ENCODE measurements around the gene MICAL3.

MICAL3 gene

GRCh38 chr22:17838180-17838865, 186.0 kb downstream of the MICAL3 start:
- no peak for DNase-seq (ENCODE audit: low read depth)

GRCh38 chr22:17836992-17837742, 187.2 kb downstream of the MICAL3 start:
- DNase-seq (ENCODE audit: low read depth): no peak

GRCh38 chr22:17835256-17835655, 189.1 kb downstream of the MICAL3 start:
- DNase-seq (ENCODE audit: low read depth): no peak

- DNase-seq (ENCODE audit: low read depth): no peak
Measured at GRCh38 chr22:17833489-17833888, 190.9 kb downstream of the MICAL3 start.

GRCh38 chr22:17832665-17833064, 191.7 kb downstream of the MICAL3 start:
- no peak for DNase-seq (ENCODE audit: low read depth)

GRCh38 chr22:17831501-17832251, 192.7 kb downstream of the MICAL3 start:
- no peak for DNase-seq (ENCODE audit: low read depth)

GRCh38 chr22:17830043-17830961, 194.1 kb downstream of the MICAL3 start:
- peak; percentile 64 for DNase-seq (ENCODE audit: low read depth)

- peak; percentile 37 for DNase-seq (ENCODE audit: low read depth)
Measured at GRCh38 chr22:17829695-17830042, 194.7 kb downstream of the MICAL3 start.

GRCh38 chr22:17828502-17829080, 195.8 kb downstream of the MICAL3 start:
- no peak for DNase-seq (ENCODE audit: low read depth)

GRCh38 chr22:17827466-17827865, 196.9 kb downstream of the MICAL3 start:
- no peak for DNase-seq (ENCODE audit: low read depth)

- DNase-seq (ENCODE audit: low read depth): no peak
Measured at GRCh38 chr22:17825876-17826550, 198.3 kb downstream of the MICAL3 start.

- DNase-seq (ENCODE audit: low read depth): no peak
Measured at GRCh38 chr22:17824457-17824856, 199.9 kb downstream of the MICAL3 start.

- DNase-seq (ENCODE audit: low read depth): no peak
Measured at GRCh38 chr22:17823964-17824363, 200.4 kb downstream of the MICAL3 start.

- DNase-seq (ENCODE audit: low read depth): no peak
Measured at GRCh38 chr22:17823226-17823625, 201.1 kb downstream of the MICAL3 start.

- no peak for DNase-seq (ENCODE audit: low read depth)
Measured at GRCh38 chr22:17822087-17822486, 202.3 kb downstream of the MICAL3 start.

- no peak for DNase-seq (ENCODE audit: low read depth)
Measured at GRCh38 chr22:17820879-17821439, 203.4 kb downstream of the MICAL3 start.

GRCh38 chr22:17818649-17819048, 205.7 kb downstream of the MICAL3 start:
- no peak for DNase-seq (ENCODE audit: low read depth)

GRCh38 chr22:17818180-17818579, 206.2 kb downstream of the MICAL3 start:
- no peak for DNase-seq (ENCODE audit: low read depth)

GRCh38 chr22:17817511-17818065, 206.8 kb downstream of the MICAL3 start:
- no peak for DNase-seq (ENCODE audit: low read depth)

- DNase-seq (ENCODE audit: low read depth): no peak
Measured at GRCh38 chr22:17817079-17817478, 207.3 kb downstream of the MICAL3 start.

Data from amniotic epithelial cell (primary cell).